Measurements from ENCODE around the gene KDM6A.

The KDM6A gene

GRCh38 chrX:45154033-45154360 lies 281.0 kb downstream of the KDM6A start:
- no peak overlapping the region for H3K4me3 Mint-ChIP-seq
- no peaks in the 10 kb centered on the region for H3K27me3 Mint-ChIP-seq
- DNase-seq = no peak
- H3K4me1 Mint-ChIP-seq = no peaks in the 10 kb centered on the region
- no peak for ATAC-seq
- H3K27ac Mint-ChIP-seq = no peak overlapping the region
- no peaks in the 10 kb centered on the region for H3K9me3 Mint-ChIP-seq

GRCh38 chrX:45154462-45154861 lies 281.5 kb downstream of the KDM6A start:
- Mint-ChIP-seq H3K27me3 (no peaks in the 10 kb centered on the region), H3K9me3 (no peaks in the 10 kb centered on the region), H3K27ac (no peak overlapping the region), H3K4me1 (no peaks in the 10 kb centered on the region), H3K4me3 (no peak overlapping the region)
- ATAC-seq (no peak), DNase-seq (no peak)

GRCh38 chrX:45157647-45158046 lies 284.7 kb downstream of the KDM6A start:
- Mint-ChIP-seq H3K9me3 (peaks cover 5 to 14% of the 10 kb centered on the region in 2 donors), H3K4me1 (no peaks in the 10 kb centered on the region), H3K27ac (no peak overlapping the region), H3K4me3 (no peak overlapping the region), H3K27me3 (no peaks in the 10 kb centered on the region)
- ATAC-seq (no peak), DNase-seq (no peak)
